Suprapubic skin (tissue), 4 donors: ENCODE results near the gene IGF2R. TPM values are rescaled to one million over a fixed set of nuclear protein-coding genes. Genes with fewer than 3 reads are reported as not detected.

Experiments
- DNase-seq, 2 donors: peaks; one replicate each; pipeline ENCODE4 v3.0.0-alpha.2; 2019; ENCODE audit warnings: low spot score in 2 of 2
- H3K27ac ChIP-seq: fragments of 200-600 bp; sonication (generic); one replicate; pipeline ENCODE4 v1.5.1; 2019
- H3K27me3 ChIP-seq: fragments of 200-600 bp; sonication (generic); one replicate; pipeline ENCODE4 v1.5.1; 2019
- H3K36me3 ChIP-seq: fragments of 200-600 bp; sonication (generic); one replicate; pipeline ENCODE4 v1.5.1; 2019
- H3K4me1 ChIP-seq: fragments of 200-600 bp; sonication (generic); one replicate; pipeline ENCODE4 v1.5.1; 2019
- H3K4me3 ChIP-seq: fragments of 200-600 bp; sonication (generic); one replicate; pipeline ENCODE4 v1.5.1; 2019; ENCODE audit warnings: mild to moderate bottlenecking
- H3K9me3 ChIP-seq: fragments of 200-600 bp; sonication (generic); one replicate; pipeline ENCODE4 v1.5.1; 2019
- CTCF ChIP-seq, 2 donors: fragments of 200-600 bp in 1 of 2; fragments of 450-650 bp in 1 of 2; sonication (generic) in 1 of 2; IDR thresholded peaks; one replicate each; pipeline ENCODE4 v1.5.1; 2016 to 2019; ENCODE audit warnings: antibody characterized with exemption in 2 of 2, mild to moderate bottlenecking in 1 of 2, moderate library complexity in 1 of 2
- EP300 ChIP-seq: sonication (generic); formaldehyde crosslinking; IDR thresholded peaks from one replicate; pipeline ENCODE4 v1.6.1; 2017; ENCODE audit warnings: antibody characterized with exemption
- POLR2A ChIP-seq, 2 donors: fragments of 450-650 bp; IDR thresholded peaks; one replicate each; pipeline ENCODE4 v1.6.1; 2017; ENCODE audit warnings: antibody characterized with exemption in 2 of 2, mild to moderate bottlenecking in 2 of 2, moderate library complexity in 2 of 2
- POLR2AphosphoS5 ChIP-seq, 3 donors: sonication (generic); formaldehyde crosslinking; IDR thresholded peaks; one replicate each; pipeline ENCODE4 v1.6.1; 2017; ENCODE audit warnings: antibody characterized with exemption in 3 of 3
- WGBS: methylation state at CpG from one replicate; pipeline ENCODE4 v1.1.5; 2018; 5-methylcytosine and 5-hydroxymethylcytosine counted together
- total RNA-seq, 4 donors: library from RNA; depleted of rRNA; stranded (reverse); fragments of >200 nt; gene quantifications; one replicate each; pipeline ENCODE4 v1.1.0, GENCODE V29; 2016

The IGF2R gene
- total RNA-seq, 4 donors from 2014 or later: 58.2 to 137 (median 90.6) TPM

GRCh38 chr6:159973406-159973805, 4.5 kb downstream of the IGF2R start:
- no peak for DNase-seq
- H3K36me3 ChIP-seq: no peaks in the 10 kb centered on the region
- H3K4me1 ChIP-seq: peaks cover 47% of the 10 kb centered on the region
- no peak overlapping the region for H3K27ac ChIP-seq
- TF ChIP-seq POLR2AphosphoS5 (IDR thresholded peaks at IDR 0.05): no peak
- no peak for TF ChIP-seq POLR2A (IDR thresholded peaks at IDR 0.05)
- no peak for TF ChIP-seq EP300
- TF ChIP-seq CTCF (IDR thresholded peaks at IDR 0.05): no peak
- 62% methylated on average over 2 of the region's 2 CpGs for WGBS
- H3K9me3 ChIP-seq: no peaks in the 10 kb centered on the region
- H3K4me3 ChIP-seq: no peak overlapping the region
- no peaks in the 10 kb centered on the region for H3K27me3 ChIP-seq

DNA sequence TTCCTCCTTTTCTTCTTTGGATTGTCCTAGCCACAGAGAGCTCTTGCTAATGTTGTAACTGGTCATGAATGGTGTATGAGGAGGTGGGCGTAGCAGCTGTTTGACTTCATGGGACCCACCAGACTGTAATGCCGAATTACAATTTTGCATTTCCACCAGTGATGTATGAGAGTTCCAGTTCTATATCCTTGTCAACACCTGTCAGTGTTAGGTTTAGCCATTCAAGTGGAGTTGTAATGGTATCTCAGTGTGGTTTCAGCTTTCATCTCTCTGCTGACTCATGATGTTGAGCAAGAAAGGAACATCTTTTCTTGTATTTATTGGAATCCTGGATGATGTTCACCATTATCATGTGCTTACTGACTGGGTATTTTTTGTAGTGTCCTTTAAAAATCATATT, 5.1 kb downstream of the IGF2R start:
- peaks cover 51% of the 10 kb centered on the region for H3K4me1 ChIP-seq
- no peaks in the 10 kb centered on the region for H3K36me3 ChIP-seq
- H3K27me3 ChIP-seq: no peaks in the 10 kb centered on the region
- no peak for DNase-seq
- H3K27ac ChIP-seq: peak overlapping the region; percentile 60
- TF ChIP-seq EP300 (no peak), POLR2A (IDR thresholded peaks at IDR 0.05) (no peak), POLR2AphosphoS5 (IDR thresholded peaks at IDR 0.05) (no peak), CTCF (IDR thresholded peaks at IDR 0.05) (no peak)
- no peak overlapping the region for H3K4me3 ChIP-seq
- no peaks in the 10 kb centered on the region for H3K9me3 ChIP-seq
- WGBS: 70% methylated on average over 2 of the region's 2 CpGs

GRCh38 chr6:159974932-159975331, 6.0 kb downstream of the IGF2R start:
- Histone ChIP-seq H3K4me3 (no peak overlapping the region), H3K36me3 (no peaks in the 10 kb centered on the region), H3K27ac (peak overlapping the region; percentile 8), H3K9me3 (no peaks in the 10 kb centered on the region), H3K27me3 (no peaks in the 10 kb centered on the region), H3K4me1 (peaks cover 59% of the 10 kb centered on the region)
- WGBS: 92% methylated on average over 7 of the region's 7 CpGs
- TF ChIP-seq CTCF (IDR thresholded peaks at IDR 0.05) (no peak), POLR2AphosphoS5 (IDR thresholded peaks at IDR 0.05) (no peak), EP300 (no peak), POLR2A (IDR thresholded peaks at IDR 0.05) (no peak)
- DNase-seq: no peak

DNA sequence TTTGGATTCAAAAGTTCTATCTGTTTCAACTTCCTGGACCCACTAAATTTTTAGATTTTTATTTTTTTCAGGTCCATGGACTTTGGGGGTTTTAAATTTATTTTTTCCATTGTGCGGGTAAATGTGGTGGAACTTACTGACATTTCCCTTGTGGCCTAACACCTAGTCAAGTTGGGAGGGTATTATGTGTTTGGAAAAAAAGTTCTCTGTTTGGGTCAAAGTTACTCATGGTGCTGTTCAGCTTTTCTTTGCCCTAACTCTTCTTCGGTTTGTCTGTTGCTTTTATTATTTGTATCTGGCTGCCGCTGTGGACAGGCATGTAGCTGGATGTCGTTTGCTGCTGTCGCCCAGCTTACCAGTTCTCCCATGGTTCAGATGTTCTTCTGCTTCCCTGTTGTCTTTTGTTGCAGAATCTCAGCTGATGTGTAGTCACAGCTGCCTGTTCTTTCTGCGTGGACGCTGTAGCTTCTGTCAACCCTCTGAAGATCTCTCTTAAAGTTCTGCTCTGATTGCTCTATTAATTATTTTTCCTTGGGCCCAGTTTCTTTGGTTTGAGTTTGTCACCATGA, 7.9 kb downstream of the IGF2R start:
- no peak overlapping the region for H3K4me3 ChIP-seq
- no peaks in the 10 kb centered on the region for H3K9me3 ChIP-seq
- 62% methylated on average over 7 of the region's 7 CpGs for WGBS
- H3K36me3 ChIP-seq: no peaks in the 10 kb centered on the region
- no peak for DNase-seq
- no peak overlapping the region for H3K27ac ChIP-seq
- H3K27me3 ChIP-seq: no peaks in the 10 kb centered on the region
- peaks cover 66% of the 10 kb centered on the region for H3K4me1 ChIP-seq
- no peak for TF ChIP-seq POLR2AphosphoS5 (IDR thresholded peaks at IDR 0.05)
- TF ChIP-seq CTCF (IDR thresholded peaks at IDR 0.05): no peak
- no peak for TF ChIP-seq EP300
- TF ChIP-seq POLR2A (IDR thresholded peaks at IDR 0.05): no peak

DNA sequence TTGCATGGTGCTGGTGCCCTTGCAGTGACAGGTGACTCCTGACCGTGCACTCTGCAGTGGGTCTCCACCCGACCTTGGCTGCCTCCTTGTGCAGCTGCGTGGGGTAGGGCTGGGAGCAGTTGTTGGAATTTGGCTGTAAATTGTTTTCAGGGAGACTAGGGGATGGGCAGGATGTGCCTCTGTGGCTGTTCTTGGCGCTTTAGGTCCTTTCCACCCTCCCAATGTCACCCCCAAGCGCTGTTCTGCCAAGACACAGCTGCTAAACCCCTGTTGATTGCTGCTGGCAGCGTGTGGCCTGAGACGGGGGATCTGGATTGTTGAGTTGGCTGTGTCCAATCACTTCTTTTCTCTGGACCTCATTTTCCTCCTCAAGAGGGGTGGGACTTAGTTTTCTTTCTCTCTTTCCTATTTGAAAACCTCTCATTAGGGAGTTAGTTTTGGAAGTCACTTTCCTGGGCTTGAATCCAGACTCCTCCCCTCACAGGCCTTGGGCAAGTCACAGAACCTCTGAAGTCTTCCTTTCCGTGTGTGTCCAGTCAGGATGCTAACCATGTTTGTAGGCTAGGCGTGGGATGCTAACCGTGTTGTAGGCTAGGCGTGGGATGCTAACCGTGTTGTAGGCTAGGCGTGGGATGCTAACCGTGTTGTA, 8.5 kb downstream of the IGF2R start:
- DNase-seq: peak in 1 of 2 donors; percentile 73
- no peak for TF ChIP-seq POLR2A (IDR thresholded peaks at IDR 0.05)
- no peak for TF ChIP-seq POLR2AphosphoS5 (IDR thresholded peaks at IDR 0.05)
- no peak for TF ChIP-seq EP300
- TF ChIP-seq CTCF (IDR thresholded peaks at IDR 0.05): no peak
- Histone ChIP-seq H3K9me3 (no peaks in the 10 kb centered on the region), H3K4me3 (no peak overlapping the region), H3K36me3 (no peaks in the 10 kb centered on the region), H3K27me3 (no peaks in the 10 kb centered on the region), H3K27ac (peak overlapping the region; percentile 27), H3K4me1 (peaks cover 72% of the 10 kb centered on the region)
- WGBS: 35% methylated on average over 14 of the region's 14 CpGs
